ENCODE results near the gene PNMA6E.

The PNMA6E gene

DNA sequence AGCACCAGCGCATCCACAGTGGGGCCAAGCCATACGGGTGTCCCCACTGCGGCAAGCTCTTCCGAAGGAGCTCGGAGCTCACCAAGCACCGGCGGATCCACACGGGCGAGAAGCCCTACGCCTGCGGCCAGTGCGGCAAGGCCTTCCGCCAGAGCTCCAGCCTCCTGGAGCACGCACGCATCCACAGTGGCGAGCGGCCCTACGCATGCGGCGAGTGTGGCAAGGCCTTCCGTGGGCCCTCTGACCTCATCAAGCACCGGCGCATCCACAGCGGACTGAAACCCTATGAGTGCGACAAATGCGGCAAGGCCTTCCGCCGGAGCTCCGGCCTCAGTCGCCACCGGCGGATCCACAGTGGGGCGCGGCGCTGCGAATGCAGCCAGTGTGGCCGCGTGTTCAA is 53.6 kb downstream of the PNMA6E start:
- peaks cover 80% of the 10 kb centered on the region for H3K36me3 ChIP-seq
- no peak overlapping the region for H3K9ac ChIP-seq
- no peak overlapping the region for H3K27ac ChIP-seq
- no peak overlapping the region for H3K4me3 ChIP-seq
- TF ChIP-seq Cebpa-rat (IDR thresholded peaks at IDR 0.05), result no peak
- H3K4me1 ChIP-seq, result no peaks in the 10 kb centered on the region
- H4K20me1 ChIP-seq, result peaks cover 23% of the 10 kb centered on the region
- peaks cover 24% of the 10 kb centered on the region for H3K9me3 ChIP-seq
- peaks cover 79% of the 10 kb centered on the region for H3K27me3 ChIP-seq
- H3K4me2 ChIP-seq, result no peak overlapping the region

Measured in BLaER1 (cell line).